ENCODE data around the gene SHLD1. TPM values are rescaled to one million over a fixed set of nuclear protein-coding genes. Genes with fewer than 3 reads are reported as not detected.

SHLD1 gene
- total RNA-seq, 1 donor from 2014 or later = 3.5 TPM

DNA sequence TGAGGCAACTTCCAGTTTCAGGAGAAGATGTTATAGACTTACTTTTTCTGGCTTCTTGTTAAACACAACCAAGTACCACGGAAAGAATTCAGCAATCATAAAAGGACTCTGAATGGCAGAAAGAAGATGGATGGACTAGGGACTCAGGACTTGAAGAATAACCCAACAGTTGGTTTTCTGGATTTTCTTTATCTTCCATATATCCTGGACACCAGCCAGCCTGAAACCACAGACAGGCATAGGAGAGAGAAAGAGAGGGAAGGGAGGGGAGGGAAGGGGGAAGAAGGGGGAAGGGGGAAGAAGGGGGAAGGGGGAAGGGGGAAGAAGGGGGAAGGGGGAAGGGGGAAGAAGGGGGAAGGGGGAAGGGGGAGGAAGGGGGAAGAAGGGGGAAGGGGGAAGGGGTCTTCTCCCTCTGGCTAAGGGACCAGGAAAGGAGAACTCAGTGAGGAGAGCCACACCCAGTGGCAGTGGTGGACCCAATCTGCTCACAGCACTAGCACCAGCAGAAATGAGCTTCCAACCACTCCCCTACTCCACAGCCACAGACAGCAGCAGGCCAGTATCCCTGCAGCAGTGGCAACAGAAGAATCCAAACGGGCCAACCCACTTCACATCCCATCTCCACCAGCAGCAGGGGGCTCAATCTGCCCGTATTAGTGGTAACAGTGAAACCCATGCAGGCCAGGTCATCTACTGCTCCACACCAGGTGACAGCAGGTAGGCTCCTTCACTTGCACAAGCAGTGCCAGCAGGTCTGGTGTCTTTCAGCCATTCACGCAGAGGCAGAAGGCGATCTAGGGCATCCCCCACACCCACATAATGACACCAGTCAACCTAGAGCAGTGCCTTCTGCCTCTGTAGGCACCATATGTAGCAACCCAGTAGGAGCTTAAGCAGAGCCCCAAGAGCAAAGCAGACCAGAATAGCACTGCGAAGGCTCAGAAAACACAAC is 121.5 kb downstream of the SHLD1 start:
- H3K9me3 ChIP-seq (ENCODE audit: insufficient read depth, low read depth, low read length) = no peaks in the 10 kb centered on the region
- no peaks in the 10 kb centered on the region for H3K4me1 ChIP-seq (ENCODE audit: insufficient read depth, low read length)
- FAIRE-seq = no peak
- H3K36me3 ChIP-seq (ENCODE audit: insufficient read depth, low read length) = no peaks in the 10 kb centered on the region
- Mint-ChIP-seq H3K36me3 (ENCODE audit: low read depth, unreplicated experiment) (no peaks in the 10 kb centered on the region), H3K4me1 (ENCODE audit: low read depth, unreplicated experiment) (peaks cover 13% of the 10 kb centered on the region), H3K9me3 (ENCODE audit: unreplicated experiment) (no peaks in the 10 kb centered on the region), H3K27me3 (ENCODE audit: low read depth, unreplicated experiment) (no peaks in the 10 kb centered on the region), H3K4me3 (ENCODE audit: unreplicated experiment) (no peak overlapping the region), H3K27ac (ENCODE audit: unreplicated experiment) (no peak overlapping the region)
- DNase-seq (ENCODE audit: low read depth) = no peak
- no peak overlapping the region for H3K4me3 ChIP-seq (ENCODE audit: insufficient read depth, low read depth, low read length)
- H3K4me2 ChIP-seq (ENCODE audit: low read length) = no peak overlapping the region
- no peaks in the 10 kb centered on the region for H3K79me2 ChIP-seq (ENCODE audit: insufficient read depth, low read length)
- no peak overlapping the region for H2AFZ ChIP-seq (ENCODE audit: low read depth, low read length)
- H3K9ac ChIP-seq (ENCODE audit: low read length) = no peak overlapping the region
- no peak for TF ChIP-seq EZH2 (IDR thresholded peaks at IDR 0.05; ENCODE audit: insufficient read depth, low read length)
- TF ChIP-seq, protein P1, sequence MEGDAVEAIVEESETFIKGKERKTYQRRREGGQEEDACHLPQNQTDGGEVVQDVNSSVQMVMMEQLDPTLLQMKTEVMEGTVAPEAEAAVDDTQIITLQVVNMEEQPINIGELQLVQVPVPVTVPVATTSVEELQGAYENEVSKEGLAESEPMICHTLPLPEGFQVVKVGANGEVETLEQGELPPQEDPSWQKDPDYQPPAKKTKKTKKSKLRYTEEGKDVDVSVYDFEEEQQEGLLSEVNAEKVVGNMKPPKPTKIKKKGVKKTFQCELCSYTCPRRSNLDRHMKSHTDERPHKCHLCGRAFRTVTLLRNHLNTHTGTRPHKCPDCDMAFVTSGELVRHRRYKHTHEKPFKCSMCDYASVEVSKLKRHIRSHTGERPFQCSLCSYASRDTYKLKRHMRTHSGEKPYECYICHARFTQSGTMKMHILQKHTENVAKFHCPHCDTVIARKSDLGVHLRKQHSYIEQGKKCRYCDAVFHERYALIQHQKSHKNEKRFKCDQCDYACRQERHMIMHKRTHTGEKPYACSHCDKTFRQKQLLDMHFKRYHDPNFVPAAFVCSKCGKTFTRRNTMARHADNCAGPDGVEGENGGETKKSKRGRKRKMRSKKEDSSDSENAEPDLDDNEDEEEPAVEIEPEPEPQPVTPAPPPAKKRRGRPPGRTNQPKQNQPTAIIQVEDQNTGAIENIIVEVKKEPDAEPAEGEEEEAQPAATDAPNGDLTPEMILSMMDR (IDR thresholded peaks at IDR 0.05; ENCODE audit: insufficient read depth, low read depth, low read length) = no peak
- H3K27me3 ChIP-seq (ENCODE audit: insufficient read depth, low read length) = no peaks in the 10 kb centered on the region
- no peak overlapping the region for H3K27ac ChIP-seq (ENCODE audit: low read depth, low read length)
- no peaks in the 10 kb centered on the region for H4K20me1 ChIP-seq (ENCODE audit: insufficient read depth, low read length)

DNA sequence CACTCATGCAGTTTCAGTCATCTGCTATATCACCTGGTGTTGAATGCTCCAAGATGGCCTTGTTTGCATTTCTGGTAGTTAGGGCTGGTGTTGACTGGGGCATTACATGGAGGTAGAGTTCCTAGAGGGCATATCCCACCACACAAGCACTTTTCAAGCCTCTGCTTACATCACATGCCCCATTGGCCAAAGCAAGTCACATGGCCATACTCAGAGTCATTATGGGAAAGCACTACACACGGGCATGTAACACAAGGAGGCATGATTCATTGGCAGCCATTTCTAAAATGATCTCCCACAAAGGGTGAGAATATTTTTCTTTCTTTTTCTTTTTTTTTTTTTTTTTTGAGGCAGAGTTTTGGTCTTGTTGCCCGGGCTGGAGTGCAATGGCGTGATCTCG is 126.9 kb downstream of the SHLD1 start:
- Histone ChIP-seq H3K27ac (ENCODE audit: low read depth, low read length) (no peak overlapping the region), H2AFZ (ENCODE audit: low read depth, low read length) (no peak overlapping the region), H3K4me1 (ENCODE audit: insufficient read depth, low read length) (no peaks in the 10 kb centered on the region), H3K9ac (ENCODE audit: low read length) (no peak overlapping the region), H3K9me3 (ENCODE audit: insufficient read depth, low read depth, low read length) (no peaks in the 10 kb centered on the region), H3K4me3 (ENCODE audit: insufficient read depth, low read depth, low read length) (no peak overlapping the region), H3K79me2 (ENCODE audit: insufficient read depth, low read length) (no peaks in the 10 kb centered on the region), H3K27me3 (ENCODE audit: insufficient read depth, low read length) (no peaks in the 10 kb centered on the region), H3K4me2 (ENCODE audit: low read length) (no peak overlapping the region), H4K20me1 (ENCODE audit: insufficient read depth, low read length) (no peaks in the 10 kb centered on the region), H3K36me3 (ENCODE audit: insufficient read depth, low read length) (no peaks in the 10 kb centered on the region)
- Mint-ChIP-seq H3K27ac (ENCODE audit: unreplicated experiment) (no peak overlapping the region), H3K27me3 (ENCODE audit: low read depth, unreplicated experiment) (peaks cover 7% of the 10 kb centered on the region), H3K4me1 (ENCODE audit: low read depth, unreplicated experiment) (peaks cover 3% of the 10 kb centered on the region), H3K4me3 (ENCODE audit: unreplicated experiment) (no peak overlapping the region), H3K9me3 (ENCODE audit: unreplicated experiment) (peaks cover 3% of the 10 kb centered on the region), H3K36me3 (ENCODE audit: low read depth, unreplicated experiment) (no peaks in the 10 kb centered on the region)
- DNase-seq (ENCODE audit: low read depth) = no peak
- TF ChIP-seq, protein P1 (IDR thresholded peaks at IDR 0.05; ENCODE audit: insufficient read depth, low read depth, low read length) = no peak
- no peak for TF ChIP-seq EZH2 (IDR thresholded peaks at IDR 0.05; ENCODE audit: insufficient read depth, low read length)
- no peak for FAIRE-seq

DNA sequence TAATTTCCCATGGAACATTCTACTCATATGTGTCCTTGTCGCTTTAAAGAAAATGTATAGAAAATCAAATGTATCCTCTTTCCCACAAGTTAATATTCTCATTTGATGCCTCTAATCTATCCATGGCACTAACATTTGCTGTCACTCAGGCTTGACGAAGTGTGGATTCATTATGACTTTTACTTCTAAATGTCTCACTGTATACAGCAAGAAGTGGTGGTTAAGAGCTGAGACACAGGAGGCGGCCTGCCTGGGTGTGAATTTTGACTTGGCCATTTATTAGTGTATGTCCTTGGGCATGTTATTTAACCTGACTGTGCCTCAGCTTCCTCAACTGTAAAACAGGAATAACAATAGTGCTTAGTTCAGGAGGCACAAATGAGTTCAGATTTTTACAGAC is 130.1 kb downstream of the SHLD1 start:
- no peaks in the 10 kb centered on the region for H3K9me3 ChIP-seq (ENCODE audit: insufficient read depth, low read depth, low read length)
- peaks cover 3% of the 10 kb centered on the region for H3K9me3 Mint-ChIP-seq (ENCODE audit: unreplicated experiment)
- H3K36me3 Mint-ChIP-seq (ENCODE audit: low read depth, unreplicated experiment) = no peaks in the 10 kb centered on the region
- DNase-seq (ENCODE audit: low read depth) (no peak), FAIRE-seq (no peak)
- H3K79me2 ChIP-seq (ENCODE audit: insufficient read depth, low read length) = no peaks in the 10 kb centered on the region
- no peaks in the 10 kb centered on the region for H3K4me1 ChIP-seq (ENCODE audit: insufficient read depth, low read length)
- no peaks in the 10 kb centered on the region for H4K20me1 ChIP-seq (ENCODE audit: insufficient read depth, low read length)
- H3K4me1 Mint-ChIP-seq (ENCODE audit: low read depth, unreplicated experiment) = no peaks in the 10 kb centered on the region
- TF ChIP-seq EZH2 (IDR thresholded peaks at IDR 0.05; ENCODE audit: insufficient read depth, low read length) = no peak
- TF ChIP-seq, protein P1 (IDR thresholded peaks at IDR 0.05; ENCODE audit: insufficient read depth, low read depth, low read length) = no peak
- peaks cover 15% of the 10 kb centered on the region for H3K27me3 Mint-ChIP-seq (ENCODE audit: low read depth, unreplicated experiment)
- H3K4me3 Mint-ChIP-seq (ENCODE audit: unreplicated experiment) = no peak overlapping the region
- H3K27me3 ChIP-seq (ENCODE audit: insufficient read depth, low read length) = no peaks in the 10 kb centered on the region
- no peak overlapping the region for H3K4me3 ChIP-seq (ENCODE audit: insufficient read depth, low read depth, low read length)
- no peak overlapping the region for H2AFZ ChIP-seq (ENCODE audit: low read depth, low read length)
- no peak overlapping the region for H3K9ac ChIP-seq (ENCODE audit: low read length)
- no peak overlapping the region for H3K27ac Mint-ChIP-seq (ENCODE audit: unreplicated experiment)
- H3K4me2 ChIP-seq (ENCODE audit: low read length) = no peak overlapping the region
- no peak overlapping the region for H3K27ac ChIP-seq (ENCODE audit: low read depth, low read length)
- H3K36me3 ChIP-seq (ENCODE audit: insufficient read depth, low read length) = no peaks in the 10 kb centered on the region
